NCI-H82 treated with DMSO at 0.1 percent for 48 hours (cell line): ENCODE data around the gene UBAC2.

Experiments
- DNase-seq: peaks from one replicate; lab custom pipeline; 2025; ENCODE audit not compliant: unreplicated experiment; lab: John Stamatoyannopoulos, UW

Gene UBAC2

DNA sequence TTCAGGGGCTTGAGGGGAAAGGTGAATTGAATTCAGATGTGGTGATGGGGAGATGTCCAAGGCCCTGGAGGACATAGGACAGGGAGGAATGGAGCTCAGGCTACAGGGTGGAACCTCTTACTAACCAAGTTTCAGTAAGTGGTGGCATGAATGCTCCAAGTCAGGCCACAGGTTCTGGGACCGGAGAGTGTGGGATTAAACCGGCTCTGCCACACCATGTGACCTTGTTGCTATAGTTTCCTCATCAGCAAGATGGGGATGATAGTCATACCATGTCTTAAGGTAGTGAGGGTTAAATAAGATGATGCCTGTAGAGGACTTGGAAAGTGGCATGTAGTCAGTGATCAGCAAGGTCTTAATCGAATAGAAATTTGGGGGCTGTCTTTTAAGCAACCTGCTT lies 90.2 kb downstream of the UBAC2 start:
- DNase-seq: no peak

- no peak for DNase-seq
Observed at GRCh38 chr13:99293178-99293577, 92.5 kb downstream of the UBAC2 start.

- DNase-seq: no peak
Observed at GRCh38 chr13:99294198-99294597, 93.5 kb downstream of the UBAC2 start.

DNA sequence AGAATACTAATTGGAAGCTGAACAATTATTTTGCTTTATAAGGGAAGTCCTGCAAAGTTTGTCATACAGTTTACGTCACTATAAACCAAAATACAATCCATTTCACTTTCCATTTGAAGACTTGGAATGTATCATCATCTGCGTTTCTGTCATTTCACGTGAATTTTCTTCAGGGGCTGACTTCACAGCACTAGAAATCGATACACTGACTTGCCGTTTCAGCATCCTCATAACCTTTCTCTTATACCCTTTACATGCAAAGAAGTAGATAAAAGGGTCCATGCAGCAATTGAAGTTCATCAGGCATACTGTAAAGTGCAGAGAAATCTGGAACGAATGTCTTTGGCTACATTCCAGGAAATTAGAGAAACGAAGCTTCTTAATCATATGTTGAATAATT lies 94.3 kb downstream of the UBAC2 start:
- DNase-seq: no peak

- DNase-seq: no peak
Observed at GRCh38 chr13:99295488-99296252, 95.0 kb downstream of the UBAC2 start.

DNA sequence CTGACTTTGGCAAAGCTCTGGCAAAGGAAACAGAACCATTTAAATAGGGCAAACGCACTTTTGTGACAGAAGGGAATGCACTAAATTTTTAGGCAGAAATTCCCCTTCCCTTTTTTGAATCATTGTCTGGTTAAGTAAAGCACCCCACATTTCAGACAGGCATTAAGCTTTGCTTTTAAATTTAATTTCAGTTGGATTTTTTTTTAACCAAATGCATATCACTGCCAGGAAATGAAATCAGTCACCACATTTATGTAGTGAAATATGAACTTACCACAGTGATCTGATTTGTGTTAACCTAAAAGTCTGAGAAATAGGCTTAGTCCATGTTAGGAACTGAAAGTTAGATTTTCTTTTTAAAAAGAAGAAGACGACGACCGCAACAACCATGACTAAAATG lies 95.7 kb downstream of the UBAC2 start:
- no peak for DNase-seq

GRCh38 chr13:99297331-99297730 lies 96.7 kb downstream of the UBAC2 start:
- DNase-seq: no peak

DNA sequence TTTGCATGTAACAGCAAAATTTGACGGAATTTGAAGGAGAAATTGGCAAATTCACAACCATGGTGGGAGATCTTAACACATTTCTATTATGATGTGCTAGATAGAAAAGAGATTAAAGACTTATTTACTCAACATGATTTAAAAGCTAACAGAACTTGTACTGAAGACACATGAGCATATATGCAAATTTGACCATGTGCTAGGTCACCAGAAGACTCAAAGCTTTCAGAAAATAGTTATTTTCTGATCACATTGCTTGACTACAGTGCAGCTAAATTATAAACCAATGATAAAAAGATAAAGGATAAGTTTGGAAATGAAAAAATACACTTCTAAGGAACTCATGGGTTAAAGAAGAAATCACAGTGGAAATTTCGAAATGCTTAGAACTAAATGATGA lies 97.4 kb downstream of the UBAC2 start:
- DNase-seq: no peak

GRCh38 chr13:99299256-99299919 lies 98.7 kb downstream of the UBAC2 start:
- no peak for DNase-seq

- no peak for DNase-seq
Observed at GRCh38 chr13:99299920-99300341, 99.3 kb downstream of the UBAC2 start.

DNA sequence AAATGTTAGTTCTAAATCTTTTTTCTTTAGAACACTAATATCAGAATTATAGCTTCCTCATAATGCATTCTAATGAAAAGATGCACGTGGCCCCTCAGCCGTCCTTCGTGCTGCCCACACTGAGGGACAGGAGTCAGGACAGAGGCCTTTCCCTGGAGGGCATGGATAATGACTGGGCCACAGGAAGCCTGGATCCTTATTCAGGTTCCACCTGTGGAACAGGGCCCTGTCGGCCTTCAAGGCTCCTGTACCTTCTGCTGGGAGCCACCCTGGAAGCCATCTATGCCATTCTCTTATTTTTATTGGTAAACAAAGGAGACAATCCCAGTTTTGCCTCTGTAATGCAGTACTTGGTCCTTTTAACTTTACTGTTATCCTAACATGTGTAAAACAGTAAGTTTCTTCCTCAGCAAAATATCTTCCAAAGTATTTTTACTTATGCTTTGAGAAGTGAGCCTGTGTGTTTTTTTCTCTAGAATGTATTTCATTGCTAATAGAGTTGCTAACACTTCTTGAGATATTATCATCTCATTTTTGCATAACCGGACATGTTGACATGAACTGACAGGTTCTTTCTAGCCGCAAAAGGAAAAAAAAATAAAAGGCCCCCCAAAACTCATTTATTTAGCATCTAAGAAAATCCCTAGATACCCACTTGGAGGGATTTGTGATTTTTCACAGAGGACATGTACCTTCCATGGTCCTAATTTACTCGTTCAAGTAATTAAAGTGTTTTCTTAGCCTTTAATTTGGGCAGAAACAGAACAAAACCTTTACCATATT lies 100.6 kb downstream of the UBAC2 start:
- DNase-seq: no peak

- DNase-seq: no peak
Observed at GRCh38 chr13:99301913-99302636, 101.4 kb downstream of the UBAC2 start.

DNA sequence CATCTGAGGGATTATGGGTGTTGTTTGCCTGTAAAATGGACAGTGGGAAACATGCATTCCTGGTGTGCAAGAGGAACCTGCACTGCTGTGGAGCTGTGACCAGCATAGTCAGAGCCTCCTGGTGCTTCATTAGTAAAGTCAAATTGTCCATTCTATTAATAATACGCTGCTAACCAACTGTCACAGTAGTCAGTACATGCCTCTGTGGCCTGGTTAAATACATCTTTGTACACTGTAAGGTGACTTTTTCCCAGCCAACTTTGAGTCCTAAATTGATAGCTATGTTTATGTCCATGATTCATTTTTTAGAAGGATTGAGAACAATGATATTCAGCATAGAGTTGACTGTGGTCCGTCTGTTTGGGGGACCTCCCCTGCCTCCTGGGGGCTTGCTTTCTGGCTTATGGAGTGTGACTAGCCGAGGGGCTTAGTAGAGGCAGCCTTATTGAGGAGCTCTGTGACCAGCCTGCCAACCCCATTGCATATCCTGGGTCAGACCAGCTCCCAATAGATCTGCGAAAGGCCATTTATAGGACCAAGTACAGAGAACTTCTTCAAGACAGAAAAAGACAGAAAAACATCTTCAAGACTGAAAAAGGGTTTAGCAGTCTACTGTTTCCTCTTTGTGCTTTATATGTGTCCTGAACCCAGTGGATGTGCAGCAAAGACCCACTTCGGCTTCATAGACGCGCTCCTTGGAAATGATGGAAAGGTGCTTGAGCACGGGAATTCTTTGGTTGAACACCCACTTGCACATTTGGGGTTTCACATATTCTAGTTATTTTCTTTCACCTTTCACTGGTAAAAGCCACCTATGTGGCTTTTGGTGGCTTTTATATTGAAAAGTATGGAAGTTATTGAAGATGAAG lies 102.2 kb downstream of the UBAC2 start:
- DNase-seq: no peak

- DNase-seq: no peak
Observed at GRCh38 chr13:99303863-99304521, 103.3 kb downstream of the UBAC2 start.

- DNase-seq: no peak
Observed at GRCh38 chr13:99304541-99304940, 103.9 kb downstream of the UBAC2 start.

GRCh38 chr13:99305158-99305557 lies 104.5 kb downstream of the UBAC2 start:
- DNase-seq: no peak

GRCh38 chr13:99305566-99305965 lies 104.9 kb downstream of the UBAC2 start:
- DNase-seq: no peak

DNA sequence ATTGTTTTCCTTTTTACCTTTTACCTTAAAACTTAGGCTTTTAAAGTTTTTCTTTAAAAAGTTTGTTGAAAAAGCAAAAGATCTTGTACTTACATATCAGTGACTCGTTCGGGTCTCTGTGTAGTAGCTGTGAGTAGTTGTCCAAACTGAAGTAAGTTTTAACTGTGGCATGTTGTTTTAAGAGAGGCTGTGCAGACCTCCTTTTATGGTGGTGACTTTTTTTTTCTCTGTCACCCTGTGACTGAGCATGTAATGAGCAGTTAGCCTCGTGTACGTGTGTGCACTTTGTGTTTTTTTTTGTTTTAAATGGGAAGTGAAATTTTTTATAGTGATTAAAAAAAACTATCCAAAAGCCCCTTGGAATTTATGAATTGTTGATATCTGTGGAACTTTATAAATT lies 106.6 kb downstream of the UBAC2 start, which contains the start of gene GPR183:
TSS of gene GPR183 (minus strand) at position 153 of the 400 bp plus-strand sequence. CDS start 11,254 bp downstream, outside the sequence.
- no peak for DNase-seq

GRCh38 chr13:99307648-99308339 lies 107.1 kb downstream of the UBAC2 start:
- no peak for DNase-seq
